Keratinocyte (primary cell): ENCODE measurements around the gene EME1. TPM values are rescaled to one million over a fixed set of nuclear protein-coding genes. Genes with fewer than 3 reads are reported as not detected.

ENCODE experiments used
- DNase-seq: peaks from one replicate; pipeline ENCODE4 v3.0.0-alpha.2; 2011; ENCODE audit warnings: low read depth, missing footprints, low spot score
- FAIRE-seq: peaks from 2 replicates; lab custom pipeline; 2011; peaks lifted over from hg19 to GRCh38; lab: Jason Lieb, UNC
- H2AFZ ChIP-seq: 2 replicates; pipeline ENCODE4 v1.6.0; 2012; ENCODE audit warnings: low read length, control low read depth, inconsistent platforms; ENCODE audit not compliant: control insufficient read depth
- H3K27ac ChIP-seq: 2 replicates; pipeline ENCODE4 v1.5.1; 2011; ENCODE audit warnings: low read length; ENCODE audit not compliant: control insufficient read depth, insufficient read depth
- H3K27me3 ChIP-seq: 3 replicates; pipeline ENCODE4 v1.6.0; 2011; ENCODE audit warnings: low read length; ENCODE audit not compliant: control insufficient read depth, insufficient read depth; ENCODE audit errors: extremely low read depth
- H3K36me3 ChIP-seq, 2 experiments: 2 replicates in 1 of 2; 3 replicates in 1 of 2; pipeline ENCODE4 v1.5.1; 2011; ENCODE audit warnings: low read length in 2 of 2, mild to moderate bottlenecking in 1 of 2; ENCODE audit not compliant: control insufficient read depth in 2 of 2, insufficient read depth in 2 of 2; ENCODE audit errors: extremely low read depth in 1 of 2
- H3K4me1 ChIP-seq: 3 replicates; pipeline ENCODE4 v1.5.1; 2011; ENCODE audit warnings: low read length; ENCODE audit not compliant: control insufficient read depth, insufficient read depth; ENCODE audit errors: extremely low read depth
- H3K4me2 ChIP-seq: 3 replicates; pipeline ENCODE4 v1.6.0; 2011; ENCODE audit warnings: low read depth, low read length; ENCODE audit not compliant: control insufficient read depth, insufficient read depth; ENCODE audit errors: extremely low read depth
- H3K4me3 ChIP-seq, 3 experiments: fragments of 200-600 bp in 1 of 3; sonication (generic) in 1 of 3; 2 replicates in 2 of 3; 3 replicates in 1 of 3; pipeline ENCODE4 v1.5.1; 2011 to 2016; ENCODE audit warnings: low read length in 3 of 3, mild to moderate bottlenecking in 3 of 3, control low read depth in 2 of 3, inconsistent platforms in 1 of 3, low read depth in 1 of 3, mixed read lengths in 1 of 3, mixed run types in 1 of 3, moderate library complexity in 1 of 3; ENCODE audit not compliant: control insufficient read depth in 2 of 3, insufficient read depth in 2 of 3; ENCODE audit errors: extremely low read depth in 1 of 3
- H3K79me2 ChIP-seq: 2 replicates; pipeline ENCODE4 v1.6.0; 2012; ENCODE audit warnings: low read length; ENCODE audit not compliant: control insufficient read depth, insufficient read depth
- H3K9ac ChIP-seq: 3 replicates; pipeline ENCODE4 v1.6.0; 2011; ENCODE audit warnings: low read length; ENCODE audit not compliant: control insufficient read depth, insufficient read depth; ENCODE audit errors: extremely low read depth
- H3K9me1 ChIP-seq: 3 replicates; pipeline ENCODE4 v1.6.0; 2011; ENCODE audit warnings: low read length; ENCODE audit not compliant: control insufficient read depth, insufficient read depth; ENCODE audit errors: extremely low read depth
- H3K9me3 ChIP-seq: 2 replicates; pipeline ENCODE4 v1.5.1; 2012; ENCODE audit warnings: low read depth, low read length; ENCODE audit not compliant: control insufficient read depth
- H4K20me1 ChIP-seq: 3 replicates; pipeline ENCODE4 v1.6.0; 2011; ENCODE audit warnings: low read length; ENCODE audit not compliant: control insufficient read depth, insufficient read depth; ENCODE audit errors: extremely low read depth
- CTCF ChIP-seq, 3 experiments: IDR thresholded peaks in 1 of 3; conservative IDR thresholded peaks in 1 of 3; optimal IDR thresholded peaks in 1 of 3; 2 replicates in 2 of 3; 3 replicates in 1 of 3; pipeline versions ENCODE3 to v1.5.1; 2011; ENCODE audit warnings: low read length in 3 of 3, mild to moderate bottlenecking in 3 of 3, moderate library complexity in 2 of 3, control low read depth in 1 of 3, inconsistent platforms in 1 of 3; ENCODE audit not compliant: insufficient read depth in 2 of 3; ENCODE audit errors: extremely low read depth in 1 of 3
- EZH2 ChIP-seq: IDR thresholded peaks from one replicate; pipeline ENCODE4 v1.6.1; 2012; ENCODE audit warnings: inconsistent platforms, mild to moderate bottlenecking, low read length, moderate library complexity
- dilution Hi-C: fragments of 300-500 bp; cut with MboI; formaldehyde crosslinking; loops from one replicate; pipeline ENCODE4 v1.7.0; 2020; ENCODE audit warnings: low sequenced_read_pairs; ENCODE audit not compliant: extremely low pct_ligation_motif_present
- polyA plus RNA-seq, 5 experiments: library from polyadenylated mRNA; depleted of rRNA in 3 of 5; stranded (reverse) in 3 of 5; stranded (forward) in 1 of 5; unstranded in 1 of 5; fragments of >200 nt; gene quantifications; 1 replicate in 1 of 5; 2 replicates in 3 of 5; 3 replicates in 1 of 5; pipeline versions ENCODE4 v1.2.1 to v1.2.3, GENCODE V29; 2011 to 2012; ENCODE audit warnings: missing spikeins in 2 of 5, low read depth in 1 of 5, low replicate concordance in 1 of 5
- small RNA-seq, 3 experiments: library from RNA; depleted of rRNA; stranded (forward); fragments of <200 nt; gene quantifications; one replicate each; pipeline ENCODE3, GENCODE V24; 2012; ENCODE audit warnings: low read depth in 3 of 3, low replicate concordance in 1 of 3; ENCODE audit not compliant: insufficient read length in 3 of 3

EME1 gene
- polyA plus RNA-seq, 1 donor (not counting 4 experiments of a cell fraction or from before 2014, with no cell fraction given), result 4.7 TPM

- Histone ChIP-seq H3K9me3 (no peaks in the 10 kb centered on the region), H3K27me3 (no peaks in the 10 kb centered on the region), H4K20me1 (no peaks in the 10 kb centered on the region), H2AFZ (peak overlapping the region; percentile 31), H3K9ac (peak overlapping the region; percentile 68), H3K36me3 (peaks cover 3 to 5% of the 10 kb centered on the region in 2 experiments), H3K79me2 (peaks cover 34% of the 10 kb centered on the region), H3K4me1 (peaks cover 57% of the 10 kb centered on the region), H3K4me2 (peak overlapping the region; percentile 63), H3K9me1 (no peaks in the 10 kb centered on the region), H3K27ac (peak overlapping the region; percentile 89), H3K4me3 (peak overlapping the region; percentile 3 to 43 (median 31))
- FAIRE-seq (peak; percentile 76), DNase-seq (no peak)
- dilution Hi-C loops, result no loop called here
- TF ChIP-seq CTCF (optimal IDR thresholded peaks at IDR 0.05 in 1 of 3, IDR thresholded peaks at IDR 0.05 in 1 of 3, conservative IDR thresholded peaks at IDR 0.05 in 1 of 3; ENCODE audit: extremely low read depth in 1 of 3, insufficient read depth in 2 of 3, low read length in 3 of 3), result no peak
- no peak for TF ChIP-seq EZH2
These were observed 55.9 kb downstream of the EME1 start for GRCh38 chr17:50428831-50429424.

GRCh38 chr17:50429793-50430192 lies 56.8 kb downstream of the EME1 start:
- DNase-seq (no peak), FAIRE-seq (no peak)
- H3K4me1 ChIP-seq, result peaks cover 48% of the 10 kb centered on the region
- no peak overlapping the region for H3K9ac ChIP-seq
- no peak for TF ChIP-seq CTCF (optimal IDR thresholded peaks at IDR 0.05 in 1 of 3, IDR thresholded peaks at IDR 0.05 in 1 of 3, conservative IDR thresholded peaks at IDR 0.05 in 1 of 3; ENCODE audit: extremely low read depth in 1 of 3, insufficient read depth in 2 of 3, low read length in 3 of 3)
- peaks cover 34% of the 10 kb centered on the region for H3K79me2 ChIP-seq
- H3K36me3 ChIP-seq, result peaks cover 3 to 5% of the 10 kb centered on the region in 2 experiments
- dilution Hi-C loops, result no loop called here
- no peaks in the 10 kb centered on the region for H3K9me1 ChIP-seq
- H3K27me3 ChIP-seq, result no peaks in the 10 kb centered on the region
- peak overlapping the region; percentile 89 for H3K27ac ChIP-seq
- H3K4me3 ChIP-seq, result no peak overlapping the region
- H4K20me1 ChIP-seq, result no peaks in the 10 kb centered on the region
- no peaks in the 10 kb centered on the region for H3K9me3 ChIP-seq
- no peak overlapping the region for H2AFZ ChIP-seq
- H3K4me2 ChIP-seq, result peak overlapping the region; percentile 63

Small RNAs within 50 kb of the gene (small RNA-seq; reads per million reads assigned to genes)
- gene RF00019, result 0 reads per million in 3 experiments

Other genes starting within 250 kb of the EME1 start
- 0.02 to 0.06 TPM in 2 of 3 replicates, not detected in the other for gene SAMD14, start 243.1 kb upstream of the EME1 start, polyA plus RNA-seq
- 15.2 to 18.2 TPM (median 16.1 TPM) in 3 replicates for gene PPP1R9B, start 222.6 kb upstream of the EME1 start, polyA plus RNA-seq
- gene SGCA, start 207.2 kb upstream of the EME1 start, polyA plus RNA-seq, result not detected in 3 replicates
- 0.55 to 2.3 TPM (median 1.4 TPM) in 3 replicates for gene COL1A1, start 171.6 kb upstream of the EME1 start, polyA plus RNA-seq
- 0.88 to 2.7 TPM (median 1.8 TPM) in 3 replicates for gene TMEM92, start 98.8 kb upstream of the EME1 start, polyA plus RNA-seq
- gene XYLT2, start 27.1 kb upstream of the EME1 start, polyA plus RNA-seq, result 15.3 to 28.3 TPM (median 18.3 TPM) in 3 replicates
- 106 to 130 TPM (median 123 TPM) in 3 replicates for gene MRPL27, start within 50 bp of the EME1 start, polyA plus RNA-seq
- 90.4 to 162 TPM (median 152 TPM) in 3 replicates for gene LRRC59, start 24.3 kb downstream of the EME1 start, polyA plus RNA-seq
- 57.6 to 102 TPM (median 71.9 TPM) in 3 replicates for gene ACSF2, start 53.0 kb downstream of the EME1 start, polyA plus RNA-seq
- gene CHAD, start 95.7 kb downstream of the EME1 start, polyA plus RNA-seq, result not detected in 3 replicates
- 25.5 to 28.5 TPM (median 28.2 TPM) in 3 replicates for gene RSAD1, start 105.6 kb downstream of the EME1 start, polyA plus RNA-seq
- gene MYCBPAP, start 135.2 kb downstream of the EME1 start, polyA plus RNA-seq, result 5.1 to 9.5 TPM (median 9.0 TPM) in 3 replicates
- gene EPN3, start 159.5 kb downstream of the EME1 start, polyA plus RNA-seq, result 50.7 to 155 TPM (median 66.7 TPM) in 3 replicates
- 17.2 to 30.4 TPM (median 21.3 TPM) in 3 replicates for gene SPATA20, start 173.9 kb downstream of the EME1 start, polyA plus RNA-seq
- gene CACNA1G, start 187.5 kb downstream of the EME1 start, polyA plus RNA-seq, result 0.06 to 0.09 TPM (median 0.07 TPM) in 3 replicates